Stimulated activated naive CD8-positive, alpha-beta T cell treated with anti-CD3 and anti-CD28 coated beads, Interleukin-15, Interleukin-2, amounts not matched to agents 100 ng/mL and 50 ng/mL, for 24 hours (primary cell): ENCODE measurements around the gene ATXN7L1.
"Not testable (repeated sequence)": the region's sequence is repeated elsewhere in the genome, so short reads cannot be mapped to it uniquely, and the experiment has no call there.

Experiments used
- H3K27ac Mint-ChIP-seq: one replicate; pipeline ENCODE4 v1.8.0; 2021; ENCODE audit warnings: mild to moderate bottlenecking, mixed read lengths
- H3K27me3 Mint-ChIP-seq: one replicate; pipeline ENCODE4 v1.8.0; 2021; ENCODE audit warnings: mixed read lengths
- H3K36me3 Mint-ChIP-seq: one replicate; pipeline ENCODE4 v1.8.0; 2021; ENCODE audit warnings: low read depth, mixed read lengths
- H3K4me1 Mint-ChIP-seq: one replicate; pipeline ENCODE4 v1.8.0; 2021; ENCODE audit warnings: low read depth, mixed read lengths
- H3K4me3 Mint-ChIP-seq: one replicate; pipeline ENCODE4 v1.8.0; 2021; ENCODE audit warnings: mild to moderate bottlenecking, mixed read lengths
- H3K9me3 Mint-ChIP-seq: one replicate; pipeline ENCODE4 v1.8.0; 2021; ENCODE audit warnings: mixed read lengths

The ATXN7L1 gene

GRCh38 chr7:105723572-105723971, 152.8 kb downstream of the ATXN7L1 start:
- H3K4me3 Mint-ChIP-seq: no peak overlapping the region
- no peaks in the 10 kb centered on the region for H3K9me3 Mint-ChIP-seq
- H3K27ac Mint-ChIP-seq: no peak overlapping the region
- no peaks in the 10 kb centered on the region for H3K36me3 Mint-ChIP-seq
- H3K4me1 Mint-ChIP-seq: no peaks in the 10 kb centered on the region
- no peaks in the 10 kb centered on the region for H3K27me3 Mint-ChIP-seq

GRCh38 chr7:105721571-105722104, 154.8 kb downstream of the ATXN7L1 start:
- Mint-ChIP-seq H3K36me3 (no peaks in the 10 kb centered on the region), H3K9me3 (no peaks in the 10 kb centered on the region), H3K27me3 (no peaks in the 10 kb centered on the region), H3K4me1 (no peaks in the 10 kb centered on the region), H3K27ac (no peak overlapping the region), H3K4me3 (no peak overlapping the region)

GRCh38 chr7:105719919-105720318, 156.5 kb downstream of the ATXN7L1 start:
- H3K36me3 Mint-ChIP-seq: no peaks in the 10 kb centered on the region
- H3K27me3 Mint-ChIP-seq: no peaks in the 10 kb centered on the region
- no peaks in the 10 kb centered on the region for H3K9me3 Mint-ChIP-seq
- no peaks in the 10 kb centered on the region for H3K4me1 Mint-ChIP-seq
- H3K27ac Mint-ChIP-seq: no peak overlapping the region
- H3K4me3 Mint-ChIP-seq: no peak overlapping the region

- no peaks in the 10 kb centered on the region for H3K4me1 Mint-ChIP-seq
- no peak overlapping the region for H3K27ac Mint-ChIP-seq
- no peak overlapping the region for H3K4me3 Mint-ChIP-seq
- no peaks in the 10 kb centered on the region for H3K36me3 Mint-ChIP-seq
- no peaks in the 10 kb centered on the region for H3K9me3 Mint-ChIP-seq
- no peaks in the 10 kb centered on the region for H3K27me3 Mint-ChIP-seq
These were observed 157.0 kb downstream of the ATXN7L1 start for GRCh38 chr7:105719395-105719794.

- Mint-ChIP-seq H3K27ac (no peak overlapping the region), H3K36me3 (no peaks in the 10 kb centered on the region), H3K9me3 (no peaks in the 10 kb centered on the region), H3K4me1 (no peaks in the 10 kb centered on the region), H3K27me3 (no peaks in the 10 kb centered on the region), H3K4me3 (no peak overlapping the region)
These were observed 157.9 kb downstream of the ATXN7L1 start for GRCh38 chr7:105718511-105718925.

GRCh38 chr7:105715528-105715927, 160.9 kb downstream of the ATXN7L1 start:
- no peaks in the 10 kb centered on the region for H3K27me3 Mint-ChIP-seq
- no peak overlapping the region for H3K4me3 Mint-ChIP-seq
- H3K36me3 Mint-ChIP-seq: peaks cover 16% of the 10 kb centered on the region
- H3K9me3 Mint-ChIP-seq: peaks cover 15% of the 10 kb centered on the region
- no peak overlapping the region for H3K27ac Mint-ChIP-seq
- H3K4me1 Mint-ChIP-seq: no peaks in the 10 kb centered on the region

GRCh38 chr7:105713488-105714465, 162.6 kb downstream of the ATXN7L1 start:
- peaks cover 21% of the 10 kb centered on the region for H3K36me3 Mint-ChIP-seq
- H3K27ac Mint-ChIP-seq: no peak overlapping the region
- peaks cover 19% of the 10 kb centered on the region for H3K9me3 Mint-ChIP-seq
- no peak overlapping the region for H3K4me3 Mint-ChIP-seq
- no peaks in the 10 kb centered on the region for H3K4me1 Mint-ChIP-seq
- H3K27me3 Mint-ChIP-seq: no peaks in the 10 kb centered on the region

GRCh38 chr7:105712877-105713276, 163.5 kb downstream of the ATXN7L1 start:
- H3K4me1 Mint-ChIP-seq: peaks cover 9% of the 10 kb centered on the region
- no peak overlapping the region for H3K4me3 Mint-ChIP-seq

GRCh38 chr7:105711726-105712402, 164.5 kb downstream of the ATXN7L1 start:
- Mint-ChIP-seq H3K4me3 (no peak overlapping the region), H3K27me3 (no peaks in the 10 kb centered on the region), H3K9me3 (peaks cover 19% of the 10 kb centered on the region), H3K27ac (no peak overlapping the region), H3K4me1 (peaks cover 16% of the 10 kb centered on the region), H3K36me3 (peaks cover 21% of the 10 kb centered on the region)

More at GRCh38 chr7:105712877-105713276, 163.5 kb downstream of the ATXN7L1 start:
- Mint-ChIP-seq H3K36me3 (peaks cover 21% of the 10 kb centered on the region), H3K27me3 (no peaks in the 10 kb centered on the region), H3K27ac (no peak overlapping the region), H3K9me3 (peaks cover 19% of the 10 kb centered on the region)

GRCh38 chr7:105710720-105711119, 165.7 kb downstream of the ATXN7L1 start:
- H3K4me1 Mint-ChIP-seq: peaks cover 16% of the 10 kb centered on the region
- peaks cover 21% of the 10 kb centered on the region for H3K36me3 Mint-ChIP-seq
- H3K9me3 Mint-ChIP-seq: peaks cover 19% of the 10 kb centered on the region
- not testable (repeated sequence) for H3K4me3 Mint-ChIP-seq, H3K27me3 Mint-ChIP-seq, H3K27ac Mint-ChIP-seq

GRCh38 chr7:105708763-105709080, 167.7 kb downstream of the ATXN7L1 start:
- Mint-ChIP-seq H3K36me3 (peaks cover 21% of the 10 kb centered on the region), H3K27me3 (no peaks in the 10 kb centered on the region), H3K4me1 (peaks cover 16% of the 10 kb centered on the region), H3K4me3 (no peak overlapping the region), H3K9me3 (peaks cover 19% of the 10 kb centered on the region), H3K27ac (no peak overlapping the region)

- Mint-ChIP-seq H3K4me3 (no peak overlapping the region), H3K27me3 (no peaks in the 10 kb centered on the region), H3K36me3 (peaks cover 21% of the 10 kb centered on the region), H3K9me3 (peaks cover 19% of the 10 kb centered on the region), H3K4me1 (peaks cover 16% of the 10 kb centered on the region), H3K27ac (no peak overlapping the region)
These were observed 168.2 kb downstream of the ATXN7L1 start for GRCh38 chr7:105707967-105708762.

GRCh38 chr7:105707381-105707780, 169.0 kb downstream of the ATXN7L1 start:
- Mint-ChIP-seq H3K9me3 (peaks cover 13% of the 10 kb centered on the region), H3K36me3 (peaks cover 16% of the 10 kb centered on the region), H3K4me3 (no peak overlapping the region), H3K27ac (no peak overlapping the region), H3K4me1 (peaks cover 16% of the 10 kb centered on the region), H3K27me3 (no peaks in the 10 kb centered on the region)

- H3K9me3 Mint-ChIP-seq: peaks cover 3% of the 10 kb centered on the region
- H3K4me1 Mint-ChIP-seq: peaks cover 16% of the 10 kb centered on the region
- H3K4me3 Mint-ChIP-seq: no peak overlapping the region
- no peak overlapping the region for H3K27ac Mint-ChIP-seq
- H3K36me3 Mint-ChIP-seq: peaks cover 4% of the 10 kb centered on the region
- no peaks in the 10 kb centered on the region for H3K27me3 Mint-ChIP-seq
These were observed 171.0 kb downstream of the ATXN7L1 start for GRCh38 chr7:105705427-105705826.
